IMR-90 (cell line): ENCODE results near the gene XRCC5.

Experiments used
- BHLHE40 ChIP-seq: fragments of 150-350 bp; IDR thresholded peaks from 2 replicates; pipeline ENCODE4 v1.6.1; 2016; ENCODE audit warnings: mild to moderate bottlenecking, low read depth, low read length
- CEBPB ChIP-seq: IDR thresholded peaks from 2 replicates; pipeline ENCODE4 v1.6.1; 2012; ENCODE audit warnings: low read depth, low read length, improper control_type of control experiment
- FOS ChIP-seq: fragments of 150-350 bp; IDR thresholded peaks from 2 replicates; pipeline ENCODE4 v1.6.1; 2016; ENCODE audit warnings: low read depth, low read length
- MAZ ChIP-seq: IDR thresholded peaks from 2 replicates; pipeline ENCODE4 v1.6.1; 2012; ENCODE audit warnings: low read depth, mild to moderate bottlenecking, low read length, improper control_type of control experiment, moderate library complexity, borderline replicate concordance
- MXI1 ChIP-seq: IDR thresholded peaks from 2 replicates; pipeline ENCODE4 v1.6.1; 2012; ENCODE audit warnings: low read depth, mild to moderate bottlenecking, low read length, moderate library complexity, borderline replicate concordance
- NFE2L2 ChIP-seq: fragments of 150-350 bp; IDR thresholded peaks from 2 replicates; pipeline ENCODE4 v1.6.1; 2016; ENCODE audit warnings: low read depth, mild to moderate bottlenecking, low read length
- POLR2A ChIP-seq: IDR thresholded peaks from 2 replicates; pipeline ENCODE4 v1.6.1; 2012; ENCODE audit warnings: mild to moderate bottlenecking, low read depth, low read length
- RAD21 ChIP-seq: IDR thresholded peaks from 2 replicates; pipeline ENCODE4 v1.6.1; 2012; ENCODE audit warnings: low read length, improper control_type of control experiment
- RCOR1 ChIP-seq: IDR thresholded peaks from 2 replicates; pipeline ENCODE4 v1.6.1; 2012; ENCODE audit warnings: mild to moderate bottlenecking, low read length, improper control_type of control experiment; ENCODE audit not compliant: insufficient replicate concordance
- RFX5 ChIP-seq: IDR thresholded peaks from 2 replicates; pipeline ENCODE4 v1.8.0; 2012; ENCODE audit warnings: low read depth, mild to moderate bottlenecking, low read length, moderate library complexity
- SMC3 ChIP-seq: fragments of 150-350 bp; IDR thresholded peaks from 2 replicates; pipeline ENCODE4 v1.6.1; 2016; ENCODE audit warnings: low read depth, mild to moderate bottlenecking, antibody characterized with exemption, low read length, moderate library complexity
- TF ChIP-seq, protein P1 (sequence below): conservative IDR thresholded peaks from 2 replicates; pipeline ENCODE4 v1.5.1; 2012; ENCODE audit warnings: mild to moderate bottlenecking, low read depth, low read length, improper control_type of control experiment
- TF ChIP-seq, protein P2 (sequence below): fragments of 150-350 bp; IDR thresholded peaks from 2 replicates; pipeline ENCODE4 v1.6.1; 2016; ENCODE audit warnings: low read depth, mild to moderate bottlenecking, low read length, moderate library complexity, borderline replicate concordance

DNA sequence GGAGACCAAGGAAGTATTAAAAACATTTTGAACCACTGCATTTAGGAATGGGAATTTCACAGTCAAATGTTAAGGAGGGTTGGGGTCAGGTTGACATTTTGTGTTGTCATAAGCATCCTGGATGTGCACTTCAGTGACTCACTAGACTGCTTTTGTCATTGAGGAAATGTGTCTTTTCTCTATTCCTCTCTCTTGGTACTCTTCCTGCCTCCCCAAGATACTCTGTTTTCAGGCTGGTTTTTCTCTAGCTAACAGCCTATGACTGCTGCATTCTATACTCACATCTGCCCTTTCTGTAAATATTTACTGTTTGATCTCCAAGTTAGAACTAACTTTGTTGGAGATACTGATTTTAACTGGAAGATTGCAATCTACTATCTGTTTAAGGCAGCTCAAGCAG, 23.4 kb downstream of the XRCC5 start:
- TF ChIP-seq, protein P1, sequence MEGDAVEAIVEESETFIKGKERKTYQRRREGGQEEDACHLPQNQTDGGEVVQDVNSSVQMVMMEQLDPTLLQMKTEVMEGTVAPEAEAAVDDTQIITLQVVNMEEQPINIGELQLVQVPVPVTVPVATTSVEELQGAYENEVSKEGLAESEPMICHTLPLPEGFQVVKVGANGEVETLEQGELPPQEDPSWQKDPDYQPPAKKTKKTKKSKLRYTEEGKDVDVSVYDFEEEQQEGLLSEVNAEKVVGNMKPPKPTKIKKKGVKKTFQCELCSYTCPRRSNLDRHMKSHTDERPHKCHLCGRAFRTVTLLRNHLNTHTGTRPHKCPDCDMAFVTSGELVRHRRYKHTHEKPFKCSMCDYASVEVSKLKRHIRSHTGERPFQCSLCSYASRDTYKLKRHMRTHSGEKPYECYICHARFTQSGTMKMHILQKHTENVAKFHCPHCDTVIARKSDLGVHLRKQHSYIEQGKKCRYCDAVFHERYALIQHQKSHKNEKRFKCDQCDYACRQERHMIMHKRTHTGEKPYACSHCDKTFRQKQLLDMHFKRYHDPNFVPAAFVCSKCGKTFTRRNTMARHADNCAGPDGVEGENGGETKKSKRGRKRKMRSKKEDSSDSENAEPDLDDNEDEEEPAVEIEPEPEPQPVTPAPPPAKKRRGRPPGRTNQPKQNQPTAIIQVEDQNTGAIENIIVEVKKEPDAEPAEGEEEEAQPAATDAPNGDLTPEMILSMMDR, result no peak
- TF ChIP-seq POLR2A, result no peak
- TF ChIP-seq RCOR1, result no peak
- no peak for TF ChIP-seq SMC3
- no peak for TF ChIP-seq MAZ
- TF ChIP-seq RFX5, result no peak
- TF ChIP-seq RAD21, result no peak
- TF ChIP-seq, protein P2, sequence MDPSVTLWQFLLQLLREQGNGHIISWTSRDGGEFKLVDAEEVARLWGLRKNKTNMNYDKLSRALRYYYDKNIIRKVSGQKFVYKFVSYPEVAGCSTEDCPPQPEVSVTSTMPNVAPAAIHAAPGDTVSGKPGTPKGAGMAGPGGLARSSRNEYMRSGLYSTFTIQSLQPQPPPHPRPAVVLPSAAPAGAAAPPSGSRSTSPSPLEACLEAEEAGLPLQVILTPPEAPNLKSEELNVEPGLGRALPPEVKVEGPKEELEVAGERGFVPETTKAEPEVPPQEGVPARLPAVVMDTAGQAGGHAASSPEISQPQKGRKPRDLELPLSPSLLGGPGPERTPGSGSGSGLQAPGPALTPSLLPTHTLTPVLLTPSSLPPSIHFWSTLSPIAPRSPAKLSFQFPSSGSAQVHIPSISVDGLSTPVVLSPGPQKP, result no peak
- TF ChIP-seq BHLHE40, result no peak
- TF ChIP-seq MXI1, result no peak
- no peak for TF ChIP-seq NFE2L2
- no peak for TF ChIP-seq CEBPB
- TF ChIP-seq FOS, result no peak
